HepG2 (cell line): Measurements from ENCODE around the gene PAPPA2.

Source experiments
- ASH2L ChIP-seq: fragments of 300-600, 200-600 bp; sonication (generic); IDR thresholded peaks from 2 replicates; pipeline ENCODE4 v1.7.0; 2017; ENCODE audit warnings: low read depth, mild to moderate bottlenecking, moderate library complexity, mixed read lengths, low read length; ENCODE audit not compliant: insufficient read length
- CREB3 ChIP-seq: sonication (generic); formaldehyde crosslinking; IDR thresholded peaks from 2 replicates; pipeline ENCODE4 v1.5.0; 2020; ENCODE audit warnings: missing genetic modification reagents
- CTCF ChIP-seq: sonication (generic); formaldehyde crosslinking; IDR thresholded peaks from 2 replicates; pipeline ENCODE4 v1.5.0; 2020; ENCODE audit warnings: mild to moderate bottlenecking, missing genetic modification reagents, moderate library complexity
- EZH2 ChIP-seq: conservative IDR thresholded peaks from 2 replicates; pipeline ENCODE4 v1.6.1; 2012; ENCODE audit warnings: mild to moderate bottlenecking, low read depth, low read length, moderate library complexity
- HNF4G ChIP-seq, 2 experiments: sonication (generic) in 1 of 2; formaldehyde crosslinking in 1 of 2; IDR thresholded peaks; 2 replicates each; pipeline versions ENCODE4 v1.4.0 to v1.6.1; 2011 to 2020; ENCODE audit warnings: borderline replicate concordance in 2 of 2, low read depth in 2 of 2, mild to moderate bottlenecking in 2 of 2, low read length in 1 of 2, missing genetic modification reagents in 1 of 2, moderate library complexity in 1 of 2
- KLF6 ChIP-seq: IDR thresholded peaks from 2 replicates; pipeline ENCODE4 v1.8.0; 2016; ENCODE audit warnings: missing biosample characterization, missing genetic modification reagents
- POLR2AphosphoS5 ChIP-seq: IDR thresholded peaks from 2 replicates; pipeline ENCODE4 v1.6.1; 2012; ENCODE audit warnings: low read depth, low read length
- SIN3A ChIP-seq: IDR thresholded peaks from 2 replicates; pipeline ENCODE4 v1.6.1; 2011; ENCODE audit warnings: low read depth, mild to moderate bottlenecking, control low read depth, low read length, borderline replicate concordance
- SNAPC2 ChIP-seq: sonication (generic); formaldehyde crosslinking; IDR thresholded peaks from 2 replicates; pipeline ENCODE4 v1.8.1; 2022; ENCODE audit warnings: mild to moderate bottlenecking, missing genetic modification reagents
- SP5 ChIP-seq: IDR thresholded peaks from 2 replicates; pipeline ENCODE4 v1.6.1; 2016; ENCODE audit warnings: low read depth, borderline replicate concordance
- ZNF138 ChIP-seq: sonication (generic); formaldehyde crosslinking; IDR thresholded peaks from 2 replicates; pipeline ENCODE4 v1.5.0; 2020; ENCODE audit warnings: mild to moderate bottlenecking, low read depth, missing genetic modification reagents
- ZNF263 ChIP-seq: sonication (generic); formaldehyde crosslinking; IDR thresholded peaks from 2 replicates; pipeline ENCODE4 v1.4.0; 2020; ENCODE audit warnings: missing genetic modification reagents
- TF ChIP-seq, protein P1 (sequence below): sonication (generic); formaldehyde crosslinking; IDR thresholded peaks from 2 replicates; pipeline ENCODE4 v1.4.0; 2020; ENCODE audit warnings: missing genetic modification reagents
- TF ChIP-seq, protein P2 (sequence below), 2 experiments: sonication (generic) in 1 of 2; formaldehyde crosslinking in 1 of 2; IDR thresholded peaks; 2 replicates each; pipeline versions ENCODE4 v1.4.0 to v1.6.1; 2018 to 2020; ENCODE audit warnings: missing genetic modification reagents in 2 of 2, borderline replicate concordance in 1 of 2, low read depth in 1 of 2, mild to moderate bottlenecking in 1 of 2, missing biosample characterization in 1 of 2

GRCh38 chr1:176602388-176603004, 139.5 kb downstream of the PAPPA2 start:
- TF ChIP-seq ASH2L (no peak), SP5 (CRISPR knock-in tag) (no peak), POLR2AphosphoS5 (no peak), ZNF263 (no peak), HNF4G (IDR thresholded peaks at IDR 0.05; ENCODE audit: borderline replicate concordance, low read depth, low read length) (no peak), HNF4G (CRISPR knock-in tag; IDR thresholded peaks at IDR 0.05; ENCODE audit: borderline replicate concordance, low read depth) (no peak), KLF6 (CRISPR knock-in tag) (no peak), CTCF (CRISPR knock-in tag) (no peak), ZNF138 (CRISPR knock-in tag) (no peak), CREB3 (CRISPR knock-in tag) (no peak), EZH2 (no peak), SNAPC2 (CRISPR knock-in tag) (no peak), SIN3A (no peak)
- TF ChIP-seq, protein P1, sequence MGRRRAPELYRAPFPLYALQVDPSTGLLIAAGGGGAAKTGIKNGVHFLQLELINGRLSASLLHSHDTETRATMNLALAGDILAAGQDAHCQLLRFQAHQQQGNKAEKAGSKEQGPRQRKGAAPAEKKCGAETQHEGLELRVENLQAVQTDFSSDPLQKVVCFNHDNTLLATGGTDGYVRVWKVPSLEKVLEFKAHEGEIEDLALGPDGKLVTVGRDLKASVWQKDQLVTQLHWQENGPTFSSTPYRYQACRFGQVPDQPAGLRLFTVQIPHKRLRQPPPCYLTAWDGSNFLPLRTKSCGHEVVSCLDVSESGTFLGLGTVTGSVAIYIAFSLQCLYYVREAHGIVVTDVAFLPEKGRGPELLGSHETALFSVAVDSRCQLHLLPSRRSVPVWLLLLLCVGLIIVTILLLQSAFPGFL: no peak
- TF ChIP-seq, protein P2, sequence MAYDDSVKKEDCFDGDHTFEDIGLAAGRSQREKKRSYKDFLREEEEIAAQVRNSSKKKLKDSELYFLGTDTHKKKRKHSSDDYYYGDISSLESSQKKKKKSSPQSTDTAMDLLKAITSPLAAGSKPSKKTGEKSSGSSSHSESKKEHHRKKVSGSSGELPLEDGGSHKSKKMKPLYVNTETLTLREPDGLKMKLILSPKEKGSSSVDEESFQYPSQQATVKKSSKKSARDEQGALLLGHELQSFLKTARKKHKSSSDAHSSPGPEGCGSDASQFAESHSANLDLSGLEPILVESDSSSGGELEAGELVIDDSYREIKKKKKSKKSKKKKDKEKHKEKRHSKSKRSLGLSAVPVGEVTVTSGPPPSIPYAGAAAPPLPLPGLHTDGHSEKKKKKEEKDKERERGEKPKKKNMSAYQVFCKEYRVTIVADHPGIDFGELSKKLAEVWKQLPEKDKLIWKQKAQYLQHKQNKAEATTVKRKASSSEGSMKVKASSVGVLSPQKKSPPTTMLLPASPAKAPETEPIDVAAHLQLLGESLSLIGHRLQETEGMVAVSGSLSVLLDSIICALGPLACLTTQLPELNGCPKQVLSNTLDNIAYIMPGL (CRISPR knock-in tag; IDR thresholded peaks at IDR 0.05; ENCODE audit: borderline replicate concordance in 1 of 2, low read depth in 1 of 2): no peak
